Measurements from ENCODE around the gene TXNL4A.

The TXNL4A gene

GRCh38 chr18:79973517-79973916 lies 14.8 kb downstream of the TXNL4A start:
- no peak for TF ChIP-seq CTCF (IDR thresholded peaks at IDR 0.05; ENCODE audit: insufficient read depth, low read length, poor library complexity, severe bottlenecking)
- DNase-seq (ENCODE audit: extremely low read depth, insufficient read length), result no peak
- Histone ChIP-seq H3K36me3 (ENCODE audit: control insufficient read depth, insufficient read depth, low read length) (peaks cover 20% of the 10 kb centered on the region), H3K4me3 (replicated peaks; ENCODE audit: low read depth, low read length) (no peak overlapping the region), H3K27me3 (replicated peaks; ENCODE audit: control insufficient read depth, insufficient read depth, low read length) (no peaks in the 10 kb centered on the region)

- Histone ChIP-seq H3K36me3 (ENCODE audit: control insufficient read depth, insufficient read depth, low read length) (peaks cover 20% of the 10 kb centered on the region), H3K27me3 (replicated peaks; ENCODE audit: control insufficient read depth, insufficient read depth, low read length) (no peaks in the 10 kb centered on the region), H3K4me3 (replicated peaks; ENCODE audit: low read depth, low read length) (no peak overlapping the region)
- no peak for TF ChIP-seq CTCF (IDR thresholded peaks at IDR 0.05; ENCODE audit: insufficient read depth, low read length, poor library complexity, severe bottlenecking)
- DNase-seq (ENCODE audit: extremely low read depth, insufficient read length), result no peak
These were observed 15.6 kb downstream of the TXNL4A start for GRCh38 chr18:79972720-79973119.

GRCh38 chr18:79971986-79972385 lies 16.4 kb downstream of the TXNL4A start:
- no peak for TF ChIP-seq CTCF (IDR thresholded peaks at IDR 0.05; ENCODE audit: insufficient read depth, low read length, poor library complexity, severe bottlenecking)
- no peak for DNase-seq (ENCODE audit: extremely low read depth, insufficient read length)
- no peaks in the 10 kb centered on the region for H3K27me3 ChIP-seq (replicated peaks; ENCODE audit: control insufficient read depth, insufficient read depth, low read length)
- H3K36me3 ChIP-seq (ENCODE audit: control insufficient read depth, insufficient read depth, low read length), result peaks cover 20% of the 10 kb centered on the region
- H3K4me3 ChIP-seq (replicated peaks; ENCODE audit: low read depth, low read length), result no peak overlapping the region

GRCh38 chr18:79971211-79971952 lies 17.0 kb downstream of the TXNL4A start:
- H3K36me3 ChIP-seq (ENCODE audit: control insufficient read depth, insufficient read depth, low read length), result peaks cover 19% of the 10 kb centered on the region
- no peak overlapping the region for H3K4me3 ChIP-seq (replicated peaks; ENCODE audit: low read depth, low read length)
- H3K27me3 ChIP-seq (replicated peaks; ENCODE audit: control insufficient read depth, insufficient read depth, low read length), result no peaks in the 10 kb centered on the region
- no peak for DNase-seq (ENCODE audit: extremely low read depth, insufficient read length)
- TF ChIP-seq CTCF (IDR thresholded peaks at IDR 0.05; ENCODE audit: insufficient read depth, low read length, poor library complexity, severe bottlenecking), result no peak

- TF ChIP-seq CTCF (IDR thresholded peaks at IDR 0.05; ENCODE audit: insufficient read depth, low read length, poor library complexity, severe bottlenecking), result no peak
- H3K36me3 ChIP-seq (ENCODE audit: control insufficient read depth, insufficient read depth, low read length), result peaks cover 14% of the 10 kb centered on the region
These were observed 17.8 kb downstream of the TXNL4A start for GRCh38 chr18:79970419-79971133.

More at GRCh38 chr18:79970419-79971133, 17.8 kb downstream of the TXNL4A start:
- DNase-seq (ENCODE audit: extremely low read depth, insufficient read length), result no peak
- Histone ChIP-seq H3K27me3 (replicated peaks; ENCODE audit: control insufficient read depth, insufficient read depth, low read length) (no peaks in the 10 kb centered on the region), H3K4me3 (replicated peaks; ENCODE audit: low read depth, low read length) (no peak overlapping the region)
